GM08714 (cell line): Measurements from ENCODE around the gene HOXA5.
A peak's percentile ranks its signal among the peaks of the same experiment; 100 is the strongest.

Experiments used
- H3K4me3 ChIP-seq: fragments of 200-500 bp; sonication (Bioruptor generic); 2 replicates; pipeline ENCODE4 v1.5.1; 2014; ENCODE audit warnings: mild to moderate bottlenecking, low read length, inconsistent platforms
- ZNF274 ChIP-seq: IDR thresholded peaks from 2 replicates; pipeline ENCODE4 v1.6.1; 2012; ENCODE audit warnings: mild to moderate bottlenecking, low read depth, low read length

The HOXA5 gene

GRCh38 chr7:27143023-27143949 lies at the start of gene HOXA5:
Gene HOXA5 (minus strand): TSS chr7:27143681. CDS start chr7:27143607, 74 bp downstream.
- peak within 1 kb of the TSS; percentile 59 for H3K4me3 ChIP-seq
- TF ChIP-seq ZNF274, result no peak

GRCh38 chr7:27192546-27193334 lies 49.3 kb upstream of the HOXA5 start:
- TF ChIP-seq ZNF274, result no peak
- no peak overlapping the region; the same call in 1 of the 2 replicates for H3K4me3 ChIP-seq

- no peak overlapping the region; the same call in 1 of the 2 replicates for H3K4me3 ChIP-seq
- no peak for TF ChIP-seq ZNF274
Observed at GRCh38 chr7:27191833-27192545, 48.5 kb upstream of the HOXA5 start.

GRCh38 chr7:27191161-27191731 lies 47.8 kb upstream of the HOXA5 start:
- H3K4me3 ChIP-seq, result no peak overlapping the region
- no peak for TF ChIP-seq ZNF274

GRCh38 chr7:27189997-27190748 lies 46.7 kb upstream of the HOXA5 start:
- TF ChIP-seq ZNF274, result no peak
- H3K4me3 ChIP-seq, result no peak overlapping the region

GRCh38 chr7:27189295-27189996 lies 46.0 kb upstream of the HOXA5 start:
- no peak overlapping the region for H3K4me3 ChIP-seq
- TF ChIP-seq ZNF274, result no peak

- no peak for TF ChIP-seq ZNF274
- H3K4me3 ChIP-seq, result peak overlapping the region; percentile 3; the same call in 1 of the 2 replicates
Observed at GRCh38 chr7:27188386-27189294, 45.2 kb upstream of the HOXA5 start.

- no peak overlapping the region for H3K4me3 ChIP-seq
Observed at GRCh38 chr7:27187475-27188385, 44.2 kb upstream of the HOXA5 start.

GRCh38 chr7:27186668-27187474 lies 43.4 kb upstream of the HOXA5 start:
- TF ChIP-seq ZNF274, result no peak
- H3K4me3 ChIP-seq, result no peak overlapping the region

More at GRCh38 chr7:27187475-27188385, 44.2 kb upstream of the HOXA5 start:
- no peak for TF ChIP-seq ZNF274
